Effector CD8-positive, alpha-beta T cell (primary cell): ENCODE data around the gene ITGB3.

Source experiments
- DNase-seq: peaks from one replicate; lab custom pipeline; 2025; lab: John Stamatoyannopoulos, UW

ITGB3 gene

DNA sequence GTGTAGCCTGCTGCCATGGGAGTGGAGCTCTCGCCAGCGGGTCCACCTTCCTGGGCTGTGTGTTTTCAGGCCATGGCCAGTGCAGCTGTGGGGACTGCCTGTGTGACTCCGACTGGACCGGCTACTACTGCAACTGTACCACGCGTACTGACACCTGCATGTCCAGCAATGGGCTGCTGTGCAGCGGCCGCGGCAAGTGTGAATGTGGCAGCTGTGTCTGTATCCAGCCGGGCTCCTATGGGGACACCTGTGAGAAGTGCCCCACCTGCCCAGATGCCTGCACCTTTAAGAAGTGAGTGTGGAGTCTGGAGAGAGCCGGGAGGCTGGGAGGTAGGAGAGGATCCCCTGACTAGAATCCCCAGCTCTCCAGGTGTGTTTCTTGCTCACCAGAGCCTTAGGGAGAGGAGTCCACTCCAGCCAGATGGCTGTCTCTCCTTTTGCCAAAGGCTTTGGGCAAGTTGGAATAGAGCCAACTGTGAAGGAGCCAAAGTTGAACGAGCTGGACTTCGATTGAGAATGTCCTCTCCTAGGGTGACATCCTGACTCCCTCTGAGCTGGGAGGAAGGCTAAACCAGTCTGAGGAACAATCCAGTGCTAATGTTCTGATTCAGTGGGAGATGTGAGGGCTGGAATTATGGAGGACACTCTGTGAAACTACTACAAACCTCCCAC is 45.7 kb downstream of the ITGB3 start:
- DNase-seq = no peak

- no peak for DNase-seq
Measured at GRCh38 chr17:47300718-47301117, 47.1 kb downstream of the ITGB3 start.

DNA sequence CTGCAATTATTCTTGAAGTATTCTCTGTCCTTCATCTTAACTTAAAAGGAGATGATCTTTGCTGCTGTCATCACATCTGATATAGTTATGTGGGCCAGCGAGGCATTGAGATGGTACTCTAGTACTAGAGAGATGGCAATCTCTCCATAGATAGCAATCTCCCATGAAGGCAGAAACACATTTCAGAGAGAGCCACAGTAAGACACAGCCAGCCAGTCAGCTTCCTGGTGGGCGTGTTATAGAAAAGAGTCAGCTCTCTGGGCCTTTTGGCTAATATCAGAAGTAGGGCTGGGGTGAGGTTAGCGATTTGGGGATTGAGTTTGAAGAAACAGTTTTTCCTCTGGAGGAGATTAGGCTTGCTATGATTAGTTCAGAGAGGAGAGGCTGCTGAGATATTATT is 47.5 kb downstream of the ITGB3 start:
- DNase-seq = no peak

- DNase-seq = no peak
Measured at GRCh38 chr17:47301831-47302230, 48.2 kb downstream of the ITGB3 start.

DNA sequence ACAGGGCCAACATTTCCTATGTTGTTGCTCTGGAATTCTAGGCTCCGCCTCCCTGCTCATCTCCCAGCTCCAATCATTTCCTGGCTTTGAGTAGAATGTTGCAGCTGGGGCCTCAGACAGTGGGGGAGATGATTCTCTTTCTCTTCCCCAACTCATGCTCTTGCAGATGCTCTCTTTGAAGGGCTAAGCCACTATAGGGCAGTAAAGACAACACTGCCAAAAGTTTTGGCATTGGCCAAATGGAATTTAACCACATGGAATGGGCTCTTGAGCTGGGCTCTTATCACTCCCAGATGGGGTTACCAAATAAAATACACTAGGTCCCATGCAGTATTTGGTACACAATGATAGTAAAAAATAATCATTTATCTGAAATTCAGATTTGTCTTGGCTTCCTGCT is 50.6 kb downstream of the ITGB3 start:
- DNase-seq = no peak

GRCh38 chr17:47305302-47305923 is 51.8 kb downstream of the ITGB3 start:
- DNase-seq = no peak

GRCh38 chr17:47310186-47310733 is 56.6 kb downstream of the ITGB3 start:
- no peak for DNase-seq

DNA sequence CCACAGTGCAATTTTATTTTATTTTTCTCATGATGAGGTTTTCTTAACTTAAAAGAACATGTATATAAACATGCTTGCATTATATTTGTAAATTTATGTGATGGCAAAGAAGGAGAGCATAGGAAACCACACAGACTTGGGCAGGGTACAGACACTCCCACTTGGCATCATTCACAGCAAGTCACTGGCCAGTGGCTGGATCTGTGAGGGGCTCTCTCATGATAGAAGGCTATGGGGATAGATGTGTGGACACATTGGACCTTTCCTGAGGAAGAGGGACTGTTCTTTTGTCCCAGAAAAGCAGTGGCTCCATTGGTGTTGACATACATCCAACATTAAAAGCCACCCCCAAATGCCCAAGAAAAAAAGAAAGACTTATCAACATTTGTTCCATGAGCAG is 57.8 kb downstream of the ITGB3 start:
- DNase-seq = no peak

- no peak for DNase-seq
Measured at GRCh38 chr17:47315451-47316266, 62.0 kb downstream of the ITGB3 start.

DNA sequence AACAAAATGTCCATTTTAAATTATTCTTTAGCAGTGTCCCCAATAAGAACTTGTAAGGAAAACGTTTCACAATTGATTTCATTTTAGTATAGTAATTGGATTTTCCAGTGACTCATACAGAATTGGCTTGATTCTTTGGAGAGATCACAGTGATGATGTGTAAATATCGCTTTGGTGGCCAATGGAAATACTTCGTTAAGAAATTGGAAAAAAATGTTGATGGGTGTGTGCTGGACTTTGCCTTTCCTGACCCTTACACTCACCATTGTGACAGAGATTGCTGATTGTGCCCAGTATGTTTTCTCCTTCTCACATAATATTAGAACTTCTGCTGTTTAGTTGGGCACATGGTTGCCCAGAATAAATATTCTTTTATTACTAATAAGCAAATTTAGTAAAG is 62.7 kb downstream of the ITGB3 start:
- no peak for DNase-seq

DNA sequence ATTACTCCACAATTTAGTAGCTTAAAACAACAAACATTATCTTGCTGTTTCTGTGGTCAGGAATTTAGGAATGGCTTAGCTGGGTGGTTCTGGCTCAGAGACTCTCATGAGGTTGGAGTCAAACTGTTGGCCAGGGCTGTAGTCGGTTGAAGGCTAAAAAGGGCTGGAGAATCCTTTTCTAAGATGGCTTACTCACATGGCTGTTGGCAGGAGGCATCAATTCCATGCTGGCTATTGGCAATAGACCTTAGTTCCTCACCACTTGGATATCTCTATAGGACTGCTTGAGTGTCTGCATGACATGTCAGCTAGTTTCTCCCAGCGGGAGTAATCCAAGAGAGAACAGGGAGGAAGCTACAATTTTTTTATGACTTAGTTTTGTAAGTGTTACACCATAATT is 63.5 kb downstream of the ITGB3 start:
- DNase-seq = no peak

DNA sequence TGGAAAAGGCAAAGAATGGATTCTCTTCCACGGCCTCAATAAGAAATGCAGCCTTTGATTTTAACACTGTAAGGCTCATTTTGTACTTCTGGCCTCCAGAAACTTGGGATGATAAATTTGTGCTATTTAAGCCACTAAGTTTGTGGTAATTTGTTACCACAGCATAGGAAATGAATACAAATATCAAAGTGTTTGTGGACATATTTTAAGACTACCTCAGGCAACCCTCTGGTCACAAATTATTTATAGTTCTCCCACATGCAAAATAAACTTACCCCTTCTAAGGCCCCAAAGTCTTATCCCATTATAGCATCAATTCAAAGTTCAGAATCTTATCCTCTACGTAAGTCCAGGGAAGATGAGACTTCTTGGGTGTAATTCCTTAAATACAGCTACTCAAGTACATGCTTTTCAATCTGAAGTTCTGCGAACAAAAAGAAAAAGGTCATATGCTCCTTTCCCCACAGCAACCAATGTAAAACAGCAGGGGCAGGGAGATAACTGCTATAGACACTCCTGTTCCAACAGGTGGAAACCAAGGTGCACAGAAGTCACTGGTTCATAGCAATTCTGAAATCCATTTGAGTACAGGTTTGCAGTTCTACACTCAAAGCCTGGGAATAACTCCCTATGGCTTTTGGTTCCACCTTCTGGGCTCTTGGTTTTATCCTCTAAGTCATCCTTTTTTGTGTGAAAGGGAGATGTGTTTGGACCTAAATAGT is 64.7 kb downstream of the ITGB3 start:
- no peak for DNase-seq

DNA sequence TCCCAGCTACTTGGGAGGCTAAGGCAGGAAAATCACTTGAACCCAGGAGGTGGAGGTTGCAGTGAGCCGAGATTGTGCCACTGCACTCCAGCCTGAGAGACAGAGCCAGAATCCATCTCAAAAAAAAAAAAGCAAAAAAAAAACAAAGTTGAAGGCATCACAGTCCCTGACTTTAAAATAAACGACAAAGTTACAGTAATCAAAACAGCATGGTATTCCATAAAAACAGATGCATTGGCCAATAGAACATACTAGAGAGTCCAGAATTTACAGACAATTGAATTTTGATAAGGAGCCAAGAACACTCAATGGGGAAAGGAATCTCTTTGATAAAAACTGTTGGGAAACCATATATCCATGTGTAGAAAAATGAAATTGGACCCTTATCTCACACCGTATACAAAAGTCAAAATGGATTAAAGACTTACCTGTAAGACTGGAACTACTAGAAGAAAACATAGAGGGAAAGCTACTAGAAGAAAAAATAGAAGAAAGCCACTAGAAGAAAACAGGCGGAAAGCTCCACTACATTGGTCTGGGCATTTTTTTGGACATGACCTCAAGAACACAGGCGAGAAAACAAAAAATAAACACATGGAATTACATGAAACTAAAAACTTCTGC is 67.4 kb downstream of the ITGB3 start:
- no peak for DNase-seq

GRCh38 chr17:47323382-47324223 is 70.0 kb downstream of the ITGB3 start, which contains the start of gene EFCAB13:
EFCAB13 (plus strand) TSS chr17:47323955; CDS start chr17:47328354, 4,399 bp downstream.
- DNase-seq = peak; percentile 72

DNA sequence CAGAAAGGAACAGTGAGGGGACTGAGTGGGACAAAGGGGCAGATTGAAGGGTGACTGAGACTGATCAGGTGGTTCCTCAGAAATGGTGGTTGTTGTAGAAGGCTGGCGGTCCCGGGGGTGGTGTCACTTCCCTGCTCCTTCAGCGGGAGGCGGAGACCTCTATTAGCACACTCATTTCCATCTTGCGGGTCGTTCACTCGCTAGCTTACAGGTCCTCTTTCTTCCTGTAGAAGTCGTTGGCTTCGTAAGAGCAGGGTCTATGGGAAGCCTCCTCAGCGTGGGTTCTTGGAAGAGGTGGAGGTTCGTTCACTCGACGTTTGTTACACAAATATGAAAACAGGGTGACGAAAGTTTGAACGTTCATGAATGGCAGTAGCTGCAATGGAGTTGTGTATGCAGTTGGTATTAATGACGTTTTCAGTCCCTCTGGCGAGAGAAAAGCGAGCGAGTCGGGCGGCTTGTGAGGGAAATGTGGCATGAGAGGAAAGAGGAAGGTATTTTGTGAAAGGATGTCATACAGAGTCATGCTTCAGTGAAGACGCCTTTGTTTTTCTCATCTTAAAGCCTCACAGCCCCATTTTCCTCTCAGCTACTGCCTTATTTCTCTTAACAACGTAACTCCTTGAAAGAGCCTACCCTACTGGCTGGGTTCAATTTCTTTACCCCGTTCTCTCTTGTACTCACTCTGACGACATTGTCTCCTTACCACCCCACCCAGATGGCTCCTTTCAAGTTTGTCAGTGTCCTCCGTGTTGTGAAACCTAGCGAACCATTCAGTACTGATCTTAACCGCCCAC is 70.8 kb downstream of the ITGB3 start:
- DNase-seq = peak; percentile 37

- no peak for DNase-seq
Measured at GRCh38 chr17:47325176-47325575, 71.5 kb downstream of the ITGB3 start.

DNA sequence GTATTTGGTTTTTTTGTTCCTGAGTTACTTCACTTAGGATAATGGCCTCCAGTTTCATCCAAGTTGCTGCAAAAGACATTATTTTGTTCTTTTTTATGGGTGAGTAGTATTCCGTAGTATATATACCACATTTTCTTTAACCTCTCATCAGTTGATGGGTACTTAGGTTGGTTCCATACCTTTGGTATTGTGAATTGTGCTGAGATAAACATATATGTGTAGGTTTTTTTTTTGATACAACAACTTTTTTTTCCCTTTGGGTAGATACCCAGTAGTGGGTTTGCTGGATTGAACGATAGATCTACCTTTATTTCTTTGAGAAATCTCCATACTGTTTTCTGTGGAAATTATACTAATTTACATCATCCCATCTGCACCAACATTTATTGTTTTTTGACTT is 76.9 kb downstream of the ITGB3 start:
- DNase-seq = no peak

DNA sequence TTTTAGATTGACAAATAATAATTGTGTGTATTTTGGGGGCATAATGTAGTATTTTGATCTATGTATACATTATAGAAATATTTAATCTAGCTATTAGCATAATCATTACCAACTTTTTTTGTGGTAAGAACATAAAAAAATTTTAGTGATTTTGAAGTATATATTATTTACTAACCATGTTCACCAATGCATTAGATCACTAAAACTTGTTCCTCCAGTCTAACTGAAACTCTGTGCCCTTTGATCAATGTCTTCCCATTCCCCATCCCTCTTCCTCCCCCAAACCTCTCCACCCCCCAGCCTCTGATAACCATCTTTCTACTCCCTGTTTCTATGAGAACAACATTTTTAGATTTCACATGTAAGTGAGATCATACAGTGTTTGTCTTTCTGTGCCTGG is 78.7 kb downstream of the ITGB3 start:
- DNase-seq = no peak

DNA sequence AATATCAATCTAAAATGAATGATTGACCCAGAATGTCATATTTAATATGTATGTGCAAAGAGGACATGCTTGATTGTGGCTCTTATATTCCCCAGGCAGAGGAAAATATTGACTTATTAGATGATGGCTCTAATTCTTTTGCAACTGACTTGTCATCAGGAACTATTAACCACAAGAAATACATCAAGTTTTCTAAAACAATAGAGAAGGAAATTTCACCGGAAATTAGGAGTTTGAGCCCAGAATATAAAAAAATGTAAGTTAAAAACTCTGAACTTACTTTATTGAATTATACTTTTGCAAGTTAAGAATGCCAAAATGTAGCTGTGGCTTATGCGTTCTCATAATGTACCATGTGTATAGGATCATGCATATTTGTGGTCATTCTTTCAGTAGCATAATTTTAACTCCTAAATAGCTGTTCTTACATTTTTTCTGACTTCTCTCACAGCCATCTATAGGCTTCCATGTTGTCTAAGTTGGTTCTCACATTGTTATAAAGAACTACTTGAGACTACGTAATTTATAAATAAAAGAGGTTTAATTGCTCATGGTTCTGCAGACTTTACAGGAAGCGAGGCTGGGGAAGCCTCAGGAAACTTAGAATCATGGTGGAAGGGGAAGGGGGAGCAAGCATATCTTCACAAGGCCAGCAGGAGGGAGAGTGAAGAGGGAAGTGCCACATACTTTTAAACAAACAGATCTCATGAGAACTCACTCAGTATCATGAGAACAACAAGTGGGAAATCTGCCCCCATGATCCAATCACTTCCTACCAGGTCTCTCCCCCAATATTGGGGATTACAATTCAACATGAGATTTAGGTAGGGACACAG is 81.7 kb downstream of the ITGB3 start:
- DNase-seq = no peak
